ENCODE data around the gene ADAMTS17. TPM values are rescaled to one million over a fixed set of nuclear protein-coding genes. Genes with fewer than 3 reads are reported as not detected.

Gene ADAMTS17
- total RNA-seq, 1 donor from 2014 or later, result 4.8 TPM

- DNase-seq (ENCODE audit: low spot score), result no peak
- Mint-ChIP-seq H3K27ac (ENCODE audit: unreplicated experiment) (no peak overlapping the region), H3K9me3 (ENCODE audit: unreplicated experiment) (no peaks in the 10 kb centered on the region), H3K36me3 (ENCODE audit: low read depth, unreplicated experiment) (peaks cover 3% of the 10 kb centered on the region), H3K27me3 (ENCODE audit: unreplicated experiment) (peaks cover 7% of the 10 kb centered on the region), H3K4me3 (ENCODE audit: unreplicated experiment) (no peak overlapping the region), H3K4me1 (ENCODE audit: unreplicated experiment) (peaks cover 3% of the 10 kb centered on the region)
- TF ChIP-seq, protein P1, sequence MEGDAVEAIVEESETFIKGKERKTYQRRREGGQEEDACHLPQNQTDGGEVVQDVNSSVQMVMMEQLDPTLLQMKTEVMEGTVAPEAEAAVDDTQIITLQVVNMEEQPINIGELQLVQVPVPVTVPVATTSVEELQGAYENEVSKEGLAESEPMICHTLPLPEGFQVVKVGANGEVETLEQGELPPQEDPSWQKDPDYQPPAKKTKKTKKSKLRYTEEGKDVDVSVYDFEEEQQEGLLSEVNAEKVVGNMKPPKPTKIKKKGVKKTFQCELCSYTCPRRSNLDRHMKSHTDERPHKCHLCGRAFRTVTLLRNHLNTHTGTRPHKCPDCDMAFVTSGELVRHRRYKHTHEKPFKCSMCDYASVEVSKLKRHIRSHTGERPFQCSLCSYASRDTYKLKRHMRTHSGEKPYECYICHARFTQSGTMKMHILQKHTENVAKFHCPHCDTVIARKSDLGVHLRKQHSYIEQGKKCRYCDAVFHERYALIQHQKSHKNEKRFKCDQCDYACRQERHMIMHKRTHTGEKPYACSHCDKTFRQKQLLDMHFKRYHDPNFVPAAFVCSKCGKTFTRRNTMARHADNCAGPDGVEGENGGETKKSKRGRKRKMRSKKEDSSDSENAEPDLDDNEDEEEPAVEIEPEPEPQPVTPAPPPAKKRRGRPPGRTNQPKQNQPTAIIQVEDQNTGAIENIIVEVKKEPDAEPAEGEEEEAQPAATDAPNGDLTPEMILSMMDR (IDR thresholded peaks at IDR 0.05; ENCODE audit: unreplicated experiment), result no peak
Measured at GRCh38 chr15:99970891-99971430, 370.8 kb downstream of the ADAMTS17 start.

DNA sequence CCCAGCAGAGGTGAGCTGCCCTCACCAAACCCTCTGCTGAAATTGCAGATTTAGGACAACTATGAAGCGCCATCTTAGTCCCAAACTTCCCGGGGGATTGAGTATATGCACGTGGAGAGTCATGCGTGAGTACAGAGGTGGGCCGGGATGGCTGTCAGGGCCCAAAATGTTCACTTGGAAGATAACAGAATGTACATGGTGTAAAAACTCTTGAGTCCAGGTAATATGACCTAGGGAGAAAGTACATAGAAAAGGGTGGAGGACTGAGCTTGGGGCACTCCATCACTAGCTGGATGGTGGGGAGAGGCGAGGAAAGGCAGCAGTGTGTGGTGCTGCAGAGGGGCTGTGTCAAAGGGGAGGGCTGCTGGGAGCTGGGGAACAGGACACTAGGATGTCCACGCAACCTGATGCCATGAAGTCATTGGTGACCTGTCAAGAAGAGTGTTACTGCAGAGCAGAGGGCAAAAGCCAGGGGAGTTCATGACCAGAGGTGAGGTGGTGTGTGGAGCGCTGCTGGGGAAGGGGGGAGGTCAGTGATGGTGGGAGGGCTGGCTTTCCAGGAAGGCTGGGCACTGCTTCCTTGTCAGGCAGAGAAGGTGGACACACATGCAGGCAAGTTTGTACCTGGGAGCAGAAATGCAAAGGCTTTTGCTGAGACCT, 372.4 kb downstream of the ADAMTS17 start:
- Mint-ChIP-seq H3K4me3 (ENCODE audit: unreplicated experiment) (no peak overlapping the region), H3K27me3 (ENCODE audit: unreplicated experiment) (peaks cover 11% of the 10 kb centered on the region), H3K4me1 (ENCODE audit: unreplicated experiment) (no peaks in the 10 kb centered on the region), H3K27ac (ENCODE audit: unreplicated experiment) (no peak overlapping the region), H3K36me3 (ENCODE audit: low read depth, unreplicated experiment) (peaks cover 3% of the 10 kb centered on the region), H3K9me3 (ENCODE audit: unreplicated experiment) (no peaks in the 10 kb centered on the region)
- TF ChIP-seq, protein P1 (IDR thresholded peaks at IDR 0.05; ENCODE audit: unreplicated experiment), result no peak
- no peak for DNase-seq (ENCODE audit: low spot score)

GRCh38 chr15:99967841-99968371, 373.9 kb downstream of the ADAMTS17 start:
- no peak for DNase-seq (ENCODE audit: low spot score)
- Mint-ChIP-seq H3K27me3 (ENCODE audit: unreplicated experiment) (peaks cover 10% of the 10 kb centered on the region), H3K4me1 (ENCODE audit: unreplicated experiment) (no peaks in the 10 kb centered on the region)

GRCh38 chr15:99966815-99967214, 375.0 kb downstream of the ADAMTS17 start:
- TF ChIP-seq, protein P1 (IDR thresholded peaks at IDR 0.05; ENCODE audit: unreplicated experiment), result no peak
- no peaks in the 10 kb centered on the region for H3K4me1 Mint-ChIP-seq (ENCODE audit: unreplicated experiment)
- peaks cover 4% of the 10 kb centered on the region for H3K9me3 Mint-ChIP-seq (ENCODE audit: unreplicated experiment)

More at GRCh38 chr15:99967841-99968371, 373.9 kb downstream of the ADAMTS17 start:
- no peak overlapping the region for H3K27ac Mint-ChIP-seq (ENCODE audit: unreplicated experiment)
- no peaks in the 10 kb centered on the region for H3K9me3 Mint-ChIP-seq (ENCODE audit: unreplicated experiment)
- TF ChIP-seq, protein P1 (IDR thresholded peaks at IDR 0.05; ENCODE audit: unreplicated experiment), result no peak
- peaks cover 3% of the 10 kb centered on the region for H3K36me3 Mint-ChIP-seq (ENCODE audit: low read depth, unreplicated experiment)
- no peak overlapping the region for H3K4me3 Mint-ChIP-seq (ENCODE audit: unreplicated experiment)

GRCh38 chr15:99965376-99965775, 376.4 kb downstream of the ADAMTS17 start:
- no peak overlapping the region for H3K27ac Mint-ChIP-seq (ENCODE audit: unreplicated experiment)
- no peak overlapping the region for H3K4me3 Mint-ChIP-seq (ENCODE audit: unreplicated experiment)
- no peaks in the 10 kb centered on the region for H3K4me1 Mint-ChIP-seq (ENCODE audit: unreplicated experiment)
- DNase-seq (ENCODE audit: low spot score), result no peak
- H3K36me3 Mint-ChIP-seq (ENCODE audit: low read depth, unreplicated experiment), result peaks cover 3% of the 10 kb centered on the region
- H3K27me3 Mint-ChIP-seq (ENCODE audit: unreplicated experiment), result peaks cover 7% of the 10 kb centered on the region
- TF ChIP-seq, protein P1 (IDR thresholded peaks at IDR 0.05; ENCODE audit: unreplicated experiment), result no peak
- peaks cover 4% of the 10 kb centered on the region for H3K9me3 Mint-ChIP-seq (ENCODE audit: unreplicated experiment)

More at GRCh38 chr15:99966815-99967214, 375.0 kb downstream of the ADAMTS17 start:
- Mint-ChIP-seq H3K36me3 (ENCODE audit: low read depth, unreplicated experiment) (peaks cover 3% of the 10 kb centered on the region), H3K4me3 (ENCODE audit: unreplicated experiment) (no peak overlapping the region), H3K27ac (ENCODE audit: unreplicated experiment) (no peak overlapping the region), H3K27me3 (ENCODE audit: unreplicated experiment) (peaks cover 10% of the 10 kb centered on the region)
- no peak for DNase-seq (ENCODE audit: low spot score)
